Heart left ventricle (tissue), 13 donors: ENCODE measurements around the gene ZCCHC7.

Experiments used
- POLR2A ChIP-seq, 2 donors: fragments of 450-650 bp; IDR thresholded peaks; one replicate each; pipeline ENCODE4 v1.6.1; 2017; ENCODE audit warnings: antibody characterized with exemption in 2 of 2, mild to moderate bottlenecking in 2 of 2, moderate library complexity in 2 of 2
- TF ChIP-seq, protein P1 (sequence below), 12 donors: fragments of 200-600 bp; sonication (generic) in 4 of 12; IDR thresholded peaks; one replicate each; pipeline versions ENCODE4 v1.5.0 to v1.8.0; 2018 to 2022; ENCODE audit warnings: antibody characterized with exemption in 12 of 12, mild to moderate bottlenecking in 5 of 12
- donor health status: ischemic (EF 13 %, LVEDD 7.1; RV severe dilation, severe dysfunction).
- donor health status: DM: no; HTN: yes; CAD: no.
- donor health status: DM: no; HTN: no; CAD: no.
- donor health status: ischemic (EF 25% LVEDD 6.9; RV normal size, moderate dysfunction).
- donor health status: ischemic (EF 25% LVEDD 5.7; RV mildly dilated, moderate dysfunction).
- donor health status: ischemic (EF 35%, LVEDD 5.7; RV mildly dilated, moderate dysfunction).
- donor health status: nonischemic (EF 11% LVEDD 7.7; RV severe dilation, severe dysfunction).
- donor health status: DM: yes; HTN: yes; CAD: no.
- donor health status: PGD.
- donor health status: ischemic (EF 29% LVEDD 5.4; RV normal size, mild dysfunction).
- donor health status: nonischemic (EF 23%, LVEDD 6.1; RV moderate dilation, normal function).

DNA sequence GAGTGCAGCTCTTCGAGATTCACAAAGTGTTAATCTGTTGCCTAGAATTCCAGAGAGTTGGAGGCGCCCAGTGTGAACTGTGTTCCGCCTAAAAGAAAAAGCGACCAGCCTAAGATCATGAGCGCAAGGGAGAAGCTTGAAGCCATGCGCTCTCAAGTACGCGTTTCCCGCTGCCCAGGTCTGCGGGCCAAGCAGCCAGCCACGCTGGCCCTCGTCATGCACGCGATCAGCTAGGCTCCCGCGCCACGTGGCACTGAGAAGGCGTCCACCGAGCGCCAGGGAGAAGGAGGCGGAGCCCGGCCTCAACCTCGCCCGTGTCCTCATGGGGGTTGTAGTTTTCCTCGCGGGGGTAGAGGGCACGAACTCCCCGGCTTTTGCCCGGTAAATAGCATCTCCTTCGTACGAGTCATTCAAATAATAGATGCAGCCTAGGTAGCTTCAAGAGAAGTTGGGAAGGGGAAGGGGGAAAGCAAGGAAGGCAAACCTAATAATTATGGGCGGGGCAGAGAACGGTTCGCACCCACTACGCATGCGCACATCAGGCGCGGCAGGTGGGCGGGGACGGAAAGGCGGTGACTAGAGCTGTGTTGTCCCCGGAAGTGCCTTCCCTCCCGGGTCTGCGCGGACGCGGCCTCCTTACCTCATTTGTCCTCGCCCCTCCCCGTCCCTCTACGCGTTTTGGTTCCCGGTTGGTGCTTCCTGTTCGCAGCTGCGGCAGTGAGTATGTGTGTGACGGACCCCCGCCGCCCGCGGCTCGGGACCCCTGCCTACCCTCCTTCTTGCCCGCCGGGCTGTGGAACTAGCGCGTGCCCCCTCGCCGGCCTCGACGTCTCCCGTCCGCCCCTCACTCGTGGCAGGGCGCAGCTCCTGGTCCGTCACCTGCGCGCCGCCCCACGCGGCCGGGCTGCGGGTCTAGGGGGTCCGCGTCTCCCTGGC is at the start of gene ZCCHC7:
- TF ChIP-seq, protein P1, sequence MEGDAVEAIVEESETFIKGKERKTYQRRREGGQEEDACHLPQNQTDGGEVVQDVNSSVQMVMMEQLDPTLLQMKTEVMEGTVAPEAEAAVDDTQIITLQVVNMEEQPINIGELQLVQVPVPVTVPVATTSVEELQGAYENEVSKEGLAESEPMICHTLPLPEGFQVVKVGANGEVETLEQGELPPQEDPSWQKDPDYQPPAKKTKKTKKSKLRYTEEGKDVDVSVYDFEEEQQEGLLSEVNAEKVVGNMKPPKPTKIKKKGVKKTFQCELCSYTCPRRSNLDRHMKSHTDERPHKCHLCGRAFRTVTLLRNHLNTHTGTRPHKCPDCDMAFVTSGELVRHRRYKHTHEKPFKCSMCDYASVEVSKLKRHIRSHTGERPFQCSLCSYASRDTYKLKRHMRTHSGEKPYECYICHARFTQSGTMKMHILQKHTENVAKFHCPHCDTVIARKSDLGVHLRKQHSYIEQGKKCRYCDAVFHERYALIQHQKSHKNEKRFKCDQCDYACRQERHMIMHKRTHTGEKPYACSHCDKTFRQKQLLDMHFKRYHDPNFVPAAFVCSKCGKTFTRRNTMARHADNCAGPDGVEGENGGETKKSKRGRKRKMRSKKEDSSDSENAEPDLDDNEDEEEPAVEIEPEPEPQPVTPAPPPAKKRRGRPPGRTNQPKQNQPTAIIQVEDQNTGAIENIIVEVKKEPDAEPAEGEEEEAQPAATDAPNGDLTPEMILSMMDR (IDR thresholded peaks at IDR 0.05) = no peak
- peak; percentile 22 to 72 for TF ChIP-seq POLR2A (IDR thresholded peaks at IDR 0.05)
